GM21576 (cell line): Measurements from ENCODE around the gene RASIP1.
"Not testable (repeated sequence)": the region's sequence is repeated elsewhere in the genome, so short reads cannot be mapped to it uniquely, and the experiment has no call there.

Source experiments
- ATAC-seq: cut with Tn5 transposase; IDR thresholded peaks from one replicate; pipeline ENCODE4 v1.9.1; 2021; ENCODE audit warnings: mild to moderate bottlenecking, moderate library complexity; ENCODE audit not compliant: unreplicated experiment

The RASIP1 gene

DNA sequence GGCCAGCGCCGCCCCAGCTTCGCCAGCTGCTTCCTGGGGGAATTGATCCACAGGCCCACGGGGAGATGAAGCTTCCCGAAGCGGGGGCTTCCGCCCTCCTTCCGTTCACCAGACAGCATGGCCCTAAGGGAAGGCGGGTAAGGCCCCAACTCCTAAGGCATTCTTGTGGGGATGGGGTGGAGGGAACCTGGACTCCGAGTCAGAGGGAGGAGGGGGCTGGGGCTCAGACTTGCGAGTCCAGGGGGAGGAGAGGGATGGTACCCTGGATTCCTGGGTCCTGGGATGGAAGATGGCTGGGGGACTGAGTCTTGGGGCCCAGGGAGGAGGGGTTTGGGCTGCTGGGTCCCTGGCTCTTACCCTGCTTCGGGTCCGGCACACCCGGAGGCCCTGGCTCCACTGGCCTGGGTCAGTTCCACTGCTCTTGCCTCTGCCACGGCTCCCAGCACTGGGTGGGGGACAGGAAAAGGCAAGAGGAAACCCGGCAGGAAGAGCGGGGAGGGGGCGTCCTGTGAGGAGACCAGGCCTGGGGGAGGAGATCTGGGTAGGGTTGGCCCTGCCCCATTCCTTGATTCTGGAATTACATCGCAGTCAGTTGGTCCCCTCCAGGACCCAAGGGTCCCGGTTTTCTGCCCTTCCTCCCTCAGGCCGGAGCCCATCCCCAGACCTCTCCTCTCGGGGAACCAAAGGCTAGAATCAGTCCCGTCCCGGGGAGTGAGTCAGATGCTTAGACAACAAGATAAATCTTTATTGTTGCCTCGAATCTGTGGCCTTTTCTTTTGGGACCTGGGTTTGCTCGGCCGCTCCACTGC is at the start of gene RASIP1:
TSS of gene RASIP1 (minus strand) at position 447 of the 809 bp plus-strand sequence. CDS start at position 119, 328 bp downstream.
- no peak for ATAC-seq

DNA sequence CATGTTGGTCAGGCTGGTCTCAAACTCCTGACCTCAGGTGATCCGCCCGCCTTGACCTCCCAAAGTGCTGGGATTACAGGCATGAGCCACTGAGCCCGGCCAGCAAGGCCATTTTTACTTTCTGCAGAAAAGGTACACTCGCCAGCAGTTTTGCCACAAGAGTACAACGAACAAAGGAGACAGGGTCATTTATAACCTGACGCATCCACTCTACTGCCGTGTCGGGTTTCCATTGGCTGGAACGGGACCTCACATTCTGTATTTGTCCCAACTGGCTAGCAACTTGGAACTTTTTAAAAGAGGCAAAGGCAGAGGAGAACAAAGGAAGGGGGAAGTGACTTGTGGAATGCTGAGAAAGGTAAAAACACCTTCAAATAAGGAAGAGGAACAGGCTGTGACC is 46.9 kb upstream of the RASIP1 start:
- ATAC-seq, result not testable (repeated sequence)

GRCh38 chr19:48786422-48786821 is 46.0 kb upstream of the RASIP1 start:
- not testable (repeated sequence) for ATAC-seq

GRCh38 chr19:48784527-48784926 is 44.1 kb upstream of the RASIP1 start:
- ATAC-seq, result no peak

DNA sequence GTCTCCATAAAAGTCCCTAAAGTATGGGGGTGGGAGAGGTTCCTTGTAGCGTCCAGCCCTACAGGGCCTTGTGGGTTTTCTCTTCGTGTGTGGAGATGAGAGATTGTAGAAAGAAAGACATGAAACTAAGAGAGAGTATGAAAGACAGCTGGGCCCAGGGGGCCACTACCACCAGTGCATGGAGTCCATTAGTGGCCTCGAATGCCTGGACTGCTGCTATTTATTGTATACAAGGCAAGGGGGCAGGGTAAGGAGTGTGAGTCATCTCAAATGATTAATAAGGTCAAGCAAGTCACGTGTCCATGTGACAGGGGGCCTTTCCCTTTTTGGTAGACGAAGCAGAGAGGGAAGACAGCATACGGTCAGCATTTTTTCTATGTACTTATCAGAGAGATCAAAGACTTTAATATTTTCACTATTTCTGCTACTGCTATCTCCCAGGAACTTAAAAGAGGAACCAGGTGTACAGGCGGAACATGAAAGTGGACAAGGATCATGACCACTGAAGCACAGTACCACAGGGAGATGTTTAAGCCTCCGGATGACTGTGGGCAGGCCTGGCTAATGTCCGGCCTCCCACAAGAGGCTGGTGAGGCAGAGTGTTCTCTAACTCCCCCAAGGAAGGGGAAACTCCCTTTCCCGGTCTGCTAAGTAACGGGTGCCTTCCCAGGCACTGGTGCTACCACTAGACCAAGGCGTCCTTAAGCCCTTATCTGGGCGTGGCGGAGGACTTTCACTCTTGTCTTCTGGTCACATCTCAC is 40.4 kb upstream of the RASIP1 start:
- ATAC-seq, result no peak

DNA sequence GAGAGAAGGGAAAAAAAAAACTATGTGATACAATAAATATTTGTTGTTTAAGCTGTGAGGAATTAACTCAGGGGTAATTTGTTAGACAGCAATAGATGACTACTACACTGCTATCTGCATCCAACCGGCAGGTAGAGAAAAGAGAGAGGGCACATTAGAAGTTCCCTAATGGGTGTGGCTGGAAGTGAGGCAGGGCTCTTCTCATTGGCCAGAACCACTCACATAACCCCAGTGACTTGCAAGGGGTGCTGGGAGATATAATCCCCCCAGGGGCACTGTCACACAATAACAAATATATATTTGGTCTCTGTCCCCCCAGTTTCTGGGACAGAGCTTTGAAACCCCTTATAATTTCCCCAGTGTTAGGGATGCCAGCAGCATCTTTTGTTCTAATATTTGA is 39.2 kb upstream of the RASIP1 start:
- ATAC-seq, result no peak

- no peak for ATAC-seq
Measured at GRCh38 chr19:48777720-48778119, 37.3 kb upstream of the RASIP1 start.

DNA sequence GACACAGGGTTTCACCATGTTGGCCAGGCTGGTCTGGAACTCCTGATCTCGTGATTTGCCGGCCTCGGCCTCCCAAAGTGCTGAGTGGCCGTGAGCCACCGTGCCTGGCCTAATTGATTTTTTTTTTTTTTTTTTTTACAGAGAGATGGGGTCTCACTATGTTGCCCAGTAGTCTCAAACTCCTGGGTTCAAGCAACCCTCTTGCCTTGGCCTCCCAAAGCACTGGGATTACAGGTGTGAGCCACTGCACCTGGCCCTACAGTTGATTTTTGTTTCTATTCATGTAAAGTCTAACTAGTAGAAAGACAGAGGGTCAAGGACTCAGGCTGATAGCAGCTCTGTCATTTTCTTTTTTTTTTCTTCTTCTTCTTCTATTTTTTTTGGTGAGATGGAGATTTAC is 36.7 kb upstream of the RASIP1 start:
- ATAC-seq, result no peak

GRCh38 chr19:48772503-48772953 is 32.1 kb upstream of the RASIP1 start:
- ATAC-seq, result no peak

GRCh38 chr19:48770734-48771472 is 30.5 kb upstream of the RASIP1 start:
- no peak for ATAC-seq

GRCh38 chr19:48770266-48770665 is 29.9 kb upstream of the RASIP1 start:
- no peak for ATAC-seq

DNA sequence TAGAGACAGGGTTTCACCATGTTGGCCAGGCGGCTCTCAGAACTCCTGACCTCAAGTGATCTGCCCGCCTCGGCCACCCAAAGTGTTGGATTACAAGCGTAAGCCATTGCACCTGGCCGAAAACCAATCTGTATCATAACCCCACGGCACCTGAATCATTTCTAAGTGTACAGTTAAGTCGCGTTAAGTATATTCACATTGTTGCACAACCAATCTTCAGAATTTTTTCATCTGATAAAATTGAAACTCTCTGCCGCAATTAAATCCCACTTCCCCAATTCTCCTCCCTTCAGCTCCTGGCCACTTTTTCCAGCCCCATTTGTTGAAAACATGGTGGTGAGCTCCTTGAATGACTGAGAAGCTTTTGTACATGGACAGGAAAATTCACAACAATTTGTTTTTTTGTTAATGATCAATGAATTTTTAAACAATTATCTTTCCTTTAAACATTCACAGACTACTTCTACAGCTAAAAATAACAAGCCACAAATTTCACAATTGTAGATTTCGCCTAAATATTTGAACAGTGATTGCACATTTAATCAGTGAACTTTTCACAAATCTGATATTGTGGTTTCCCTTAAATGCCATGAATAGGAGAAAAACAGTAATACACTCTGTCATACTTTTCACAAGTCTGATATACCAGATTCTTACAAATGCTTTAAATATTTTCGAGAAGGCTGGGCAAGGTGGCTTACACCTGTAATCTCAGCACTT is 28.7 kb upstream of the RASIP1 start:
- ATAC-seq, result no peak

DNA sequence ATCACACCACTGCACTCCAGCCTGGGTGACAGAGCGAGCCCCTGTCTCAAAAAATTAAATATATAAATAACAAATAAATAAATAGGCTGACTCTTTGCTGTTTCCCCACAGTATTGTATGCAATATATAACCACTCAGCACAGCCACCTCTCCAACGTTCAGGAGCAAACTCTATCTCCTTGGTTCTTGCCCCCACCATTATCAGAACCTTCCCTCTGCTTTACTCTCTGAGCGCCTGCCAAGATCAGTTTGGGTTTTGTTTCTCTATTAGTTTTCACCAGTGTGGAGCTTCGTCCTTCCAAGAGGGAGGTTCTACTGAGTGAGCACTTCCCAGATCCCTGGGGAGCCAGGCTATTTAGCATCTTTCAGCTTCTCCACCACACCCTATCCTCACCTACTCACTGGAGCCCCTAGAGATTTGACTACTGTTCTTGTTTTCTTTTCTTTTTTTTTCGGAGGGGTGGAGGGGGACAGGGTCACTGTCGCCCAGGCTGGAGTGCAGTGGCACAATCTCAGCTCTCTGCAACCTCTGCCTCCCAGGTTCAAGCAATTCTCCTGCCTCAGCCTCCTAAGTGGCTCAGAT is 27.9 kb upstream of the RASIP1 start:
- ATAC-seq, result not testable (repeated sequence)

- not testable (repeated sequence) for ATAC-seq
Measured at GRCh38 chr19:48765816-48766215, 25.4 kb upstream of the RASIP1 start.

GRCh38 chr19:48760504-48761205 is 20.2 kb upstream of the RASIP1 start:
- ATAC-seq, result no peak

- ATAC-seq, result no peak
Measured at GRCh38 chr19:48757741-48758144, 17.3 kb upstream of the RASIP1 start.

DNA sequence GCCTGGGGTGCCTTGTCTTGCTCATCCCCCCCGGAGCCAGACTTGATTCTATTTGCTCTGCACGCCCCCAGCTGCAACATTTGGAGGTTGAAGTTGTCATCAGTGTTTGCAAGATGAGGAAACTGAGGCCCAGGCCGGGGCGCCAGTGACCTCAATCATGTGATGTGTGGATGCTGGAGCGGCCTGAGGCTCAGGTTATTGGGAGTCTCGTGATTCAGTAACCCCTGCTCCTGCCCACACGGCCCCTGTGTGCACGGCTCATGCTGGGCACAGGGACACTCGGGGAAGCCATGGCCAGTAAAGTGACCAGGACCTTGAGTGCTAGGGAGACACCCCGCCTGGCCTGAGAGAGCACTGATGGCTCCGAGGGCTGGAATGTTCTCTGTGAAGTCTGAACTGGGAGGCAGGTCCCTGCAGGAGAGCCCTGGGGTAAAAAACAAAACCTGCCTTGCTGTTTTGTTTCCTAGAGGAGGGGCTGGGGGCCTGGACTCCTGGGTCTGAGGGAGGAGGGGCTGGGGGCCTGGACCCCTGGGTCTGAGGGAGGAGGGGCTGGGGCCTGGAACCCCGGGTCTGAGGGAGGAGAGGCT is 16.8 kb upstream of the RASIP1 start:
- no peak for ATAC-seq

DNA sequence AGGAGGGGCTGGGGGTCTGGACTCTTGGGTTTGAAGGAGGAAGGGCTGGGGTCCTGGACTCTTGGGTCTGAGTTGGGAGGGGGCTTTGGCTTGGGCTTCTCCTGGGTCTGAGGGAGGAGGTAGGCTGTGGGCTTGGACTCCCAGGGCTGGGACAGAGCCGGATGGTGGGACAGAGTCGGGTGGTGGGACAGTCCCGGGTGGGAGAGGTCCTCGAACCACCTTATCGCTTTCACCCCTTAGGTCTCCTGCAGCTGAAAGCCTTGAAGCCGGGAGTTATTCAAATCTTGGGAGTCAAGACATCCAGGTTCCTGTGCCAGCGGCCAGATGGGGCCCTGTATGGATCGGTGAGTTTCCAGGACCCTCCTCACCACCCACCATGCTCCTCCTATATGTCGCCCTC is 16.3 kb upstream of the RASIP1 start:
- ATAC-seq, result no peak

DNA sequence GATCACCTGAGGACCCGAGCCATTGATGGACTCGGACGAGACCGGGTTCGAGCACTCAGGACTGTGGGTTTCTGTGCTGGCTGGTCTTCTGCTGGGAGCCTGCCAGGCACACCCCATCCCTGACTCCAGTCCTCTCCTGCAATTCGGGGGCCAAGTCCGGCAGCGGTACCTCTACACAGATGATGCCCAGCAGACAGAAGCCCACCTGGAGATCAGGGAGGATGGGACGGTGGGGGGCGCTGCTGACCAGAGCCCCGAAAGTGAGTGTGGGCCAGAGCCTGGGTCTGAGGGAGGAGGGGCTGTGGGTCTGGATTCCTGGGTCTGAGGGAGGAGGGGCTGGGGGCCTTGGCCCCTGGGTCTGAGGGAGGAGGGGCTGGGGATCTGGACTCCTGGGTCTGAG is 15.8 kb upstream of the RASIP1 start:
- no peak for ATAC-seq
